ENCODE data around the gene PRDX5.

- TF ChIP-seq POLR2A (IDR thresholded peaks at IDR 0.05) = no peak
- TF ChIP-seq CTCF (IDR thresholded peaks at IDR 0.05) = no peak
These were observed 5.0 kb downstream of the PRDX5 start for GRCh38 chr11:64322925-64323260.

Measured in stomach (tissue), 4 donors.